Neural progenitor cell (in vitro differentiated cells): ENCODE results near the gene CCNL1. TPM values are rescaled to one million over a fixed set of nuclear protein-coding genes. Genes with fewer than 3 reads are reported as not detected.

ENCODE experiments used
- DNase-seq: peaks from one replicate; pipeline ENCODE4 v3.0.0-alpha.2; 2016; ENCODE audit warnings: low spot score
- H2AFZ ChIP-seq: fragments of 200-600 bp; sonication (generic); replicated peaks from 2 replicates; pipeline ENCODE4 v1.6.1; 2016; ENCODE audit warnings: antibody characterized with exemption
- H3F3A ChIP-seq: fragments of 200-600 bp; sonication (generic); 2 replicates; pipeline ENCODE4 v1.6.1; 2016; ENCODE audit warnings: antibody characterized with exemption, low read depth
- H3K27ac ChIP-seq: fragments of 200-600 bp; sonication (generic); 2 replicates; pipeline ENCODE4 v1.5.1; 2016; ENCODE audit warnings: mild to moderate bottlenecking
- H3K27me3 ChIP-seq: fragments of 200-600 bp; sonication (generic); 2 replicates; pipeline ENCODE4 v1.6.1; 2016; ENCODE audit warnings: mild to moderate bottlenecking, moderate library complexity
- H3K36me3 ChIP-seq: fragments of 200-600 bp; sonication (generic); 2 replicates; pipeline ENCODE4 v1.5.1; 2016
- H3K4me1 ChIP-seq: fragments of 200-600 bp; sonication (generic); 2 replicates; pipeline ENCODE4 v1.6.1; 2016; ENCODE audit warnings: mixed run types
- H3K4me2 ChIP-seq: fragments of 200-600 bp; sonication (generic); 2 replicates; pipeline ENCODE4 v1.6.1; 2016
- H3K4me3 ChIP-seq: fragments of 200-600 bp; sonication (generic); 2 replicates; pipeline ENCODE4 v1.5.1; 2016
- H3K79me2 ChIP-seq: fragments of 200-600 bp; sonication (generic); 2 replicates; pipeline ENCODE4 v1.6.1; 2016; ENCODE audit warnings: low read depth
- H3K9ac ChIP-seq: fragments of 200-600 bp; sonication (generic); 2 replicates; pipeline ENCODE4 v1.6.1; 2016
- H3K9me3 ChIP-seq: fragments of 200-600 bp; sonication (generic); 2 replicates; pipeline ENCODE4 v1.5.1; 2016; ENCODE audit warnings: low read depth
- H4K20me1 ChIP-seq: fragments of 200-600 bp; sonication (generic); 2 replicates; pipeline ENCODE4 v1.6.1; 2016; ENCODE audit warnings: low read depth
- H3K27ac Mint-ChIP-seq: 3 replicates; pipeline ENCODE4 v1.8.0; 2021; ENCODE audit warnings: mixed read lengths
- H3K27me3 Mint-ChIP-seq: 2 replicates; pipeline ENCODE4 v1.8.0; 2022; ENCODE audit warnings: low read depth, mild to moderate bottlenecking, inconsistent platforms, moderate library complexity, mixed read lengths; ENCODE audit not compliant: insufficient read depth
- H3K36me3 Mint-ChIP-seq: 3 replicates; pipeline ENCODE4 v1.8.0; 2021; ENCODE audit warnings: mixed read lengths
- H3K4me1 Mint-ChIP-seq: 3 replicates; pipeline ENCODE4 v1.8.0; 2021; ENCODE audit warnings: mixed read lengths
- H3K4me3 Mint-ChIP-seq: 3 replicates; pipeline ENCODE4 v1.8.0; 2021; ENCODE audit warnings: mild to moderate bottlenecking, moderate library complexity, mixed read lengths
- H3K9me3 Mint-ChIP-seq: 3 replicates; pipeline ENCODE4 v1.8.0; 2020; ENCODE audit warnings: mixed read lengths
- CTCF ChIP-seq: fragments of 200-600 bp; sonication (generic); IDR thresholded peaks from 2 replicates; pipeline ENCODE4 v1.5.1; 2017; ENCODE audit warnings: antibody characterized with exemption, mild to moderate bottlenecking
- EZH2 ChIP-seq: fragments of 200-600 bp; sonication (generic); IDR thresholded peaks from 2 replicates; pipeline ENCODE4 v1.6.1; 2017; ENCODE audit warnings: antibody characterized with exemption, mild to moderate bottlenecking, moderate library complexity
- EZH2phosphoT487 ChIP-seq: fragments of 200-600 bp; sonication (generic); IDR thresholded peaks from 2 replicates; pipeline ENCODE4 v1.6.1; 2017; ENCODE audit warnings: antibody characterized with exemption
- total RNA-seq: library from RNA; depleted of rRNA; stranded (reverse); fragments of >200 nt; gene quantifications from 2 replicates; pipeline ENCODE4 v1.2.3, GENCODE V29; 2015; ENCODE audit warnings: low replicate concordance

The CCNL1 gene
- total RNA-seq, 1 donor from 2014 or later, result 214 TPM

GRCh38 chr3:157152930-157153329 is 7.0 kb downstream of the CCNL1 start:
- Histone ChIP-seq H4K20me1 (peaks cover 91% of the 10 kb centered on the region), H3K9ac (no peak overlapping the region)
- H3K9me3 Mint-ChIP-seq, result no peaks in the 10 kb centered on the region

GRCh38 chr3:157152438-157152837 is 7.5 kb downstream of the CCNL1 start:
- DNase-seq, result no peak
- no peaks in the 10 kb centered on the region for H3K9me3 Mint-ChIP-seq
- H2AFZ ChIP-seq, result no peak overlapping the region
- H3K27ac ChIP-seq, result no peak overlapping the region
- no peak overlapping the region for H3K9ac ChIP-seq
- H3K4me2 ChIP-seq, result no peak overlapping the region
- H3K79me2 ChIP-seq, result peaks cover 82% of the 10 kb centered on the region
- TF ChIP-seq EZH2 (no peak), CTCF (no peak), EZH2phosphoT487 (no peak)
- no peak overlapping the region for H3K27ac Mint-ChIP-seq
- peaks cover 48% of the 10 kb centered on the region for H3K36me3 Mint-ChIP-seq
- peaks cover 22% of the 10 kb centered on the region for H3K4me1 ChIP-seq
- H3K36me3 ChIP-seq, result peaks cover 99% of the 10 kb centered on the region
- no peaks in the 10 kb centered on the region for H3K27me3 Mint-ChIP-seq
- no peaks in the 10 kb centered on the region for H3K27me3 ChIP-seq
- peaks cover 57% of the 10 kb centered on the region for H3F3A ChIP-seq
- no peaks in the 10 kb centered on the region for H3K9me3 ChIP-seq
- H3K4me1 Mint-ChIP-seq, result peaks cover 29% of the 10 kb centered on the region
- H3K4me3 ChIP-seq, result no peak overlapping the region
- H3K4me3 Mint-ChIP-seq, result no peak overlapping the region
- H4K20me1 ChIP-seq, result peaks cover 89% of the 10 kb centered on the region

More at GRCh38 chr3:157152930-157153329, 7.0 kb downstream of the CCNL1 start:
- Mint-ChIP-seq H3K27ac (no peak overlapping the region), H3K27me3 (no peaks in the 10 kb centered on the region), H3K4me1 (peaks cover 34% of the 10 kb centered on the region), H3K36me3 (peaks cover 51% of the 10 kb centered on the region), H3K4me3 (no peak overlapping the region)
- no peak overlapping the region for H3K27ac ChIP-seq
- H3K4me1 ChIP-seq, result peaks cover 27% of the 10 kb centered on the region
- no peak overlapping the region for H3K4me3 ChIP-seq
- TF ChIP-seq EZH2phosphoT487, result no peak
- no peak for TF ChIP-seq EZH2
- TF ChIP-seq CTCF, result no peak
- H3K4me2 ChIP-seq, result no peak overlapping the region
- no peaks in the 10 kb centered on the region for H3K9me3 ChIP-seq
- H3F3A ChIP-seq, result peaks cover 52% of the 10 kb centered on the region
- no peak overlapping the region for H2AFZ ChIP-seq
- H3K27me3 ChIP-seq, result no peaks in the 10 kb centered on the region
- peaks cover 99% of the 10 kb centered on the region for H3K36me3 ChIP-seq
- peaks cover 87% of the 10 kb centered on the region for H3K79me2 ChIP-seq
- no peak for DNase-seq

GRCh38 chr3:157151627-157152026 is 8.3 kb downstream of the CCNL1 start:
- no peak overlapping the region for H3K4me3 ChIP-seq
- peaks cover 81% of the 10 kb centered on the region for H4K20me1 ChIP-seq
- H3K79me2 ChIP-seq, result peaks cover 74% of the 10 kb centered on the region

More at GRCh38 chr3:157151627-157152026, 8.3 kb downstream of the CCNL1 start:
- Histone ChIP-seq H3K9ac (no peak overlapping the region), H2AFZ (no peak overlapping the region), H3K27me3 (no peaks in the 10 kb centered on the region), H3K36me3 (peaks cover 99% of the 10 kb centered on the region), H3K4me2 (no peak overlapping the region), H3K4me1 (peaks cover 14% of the 10 kb centered on the region), H3K9me3 (no peaks in the 10 kb centered on the region), H3F3A (peaks cover 65% of the 10 kb centered on the region), H3K27ac (no peak overlapping the region)
- Mint-ChIP-seq H3K9me3 (no peaks in the 10 kb centered on the region), H3K4me3 (no peak overlapping the region), H3K4me1 (peaks cover 21% of the 10 kb centered on the region), H3K27ac (no peak overlapping the region), H3K27me3 (no peaks in the 10 kb centered on the region), H3K36me3 (peaks cover 47% of the 10 kb centered on the region)
- TF ChIP-seq EZH2 (no peak), CTCF (no peak), EZH2phosphoT487 (no peak)
- no peak for DNase-seq
